MV-4-11 (cell line): ENCODE data around the gene NMNAT3.
A peak's percentile ranks its signal among the peaks of the same experiment; 100 is the strongest.

Experiments
- DNase-seq: peaks from one replicate; lab custom pipeline; 2025; lab: John Stamatoyannopoulos, UW

Gene NMNAT3

DNA sequence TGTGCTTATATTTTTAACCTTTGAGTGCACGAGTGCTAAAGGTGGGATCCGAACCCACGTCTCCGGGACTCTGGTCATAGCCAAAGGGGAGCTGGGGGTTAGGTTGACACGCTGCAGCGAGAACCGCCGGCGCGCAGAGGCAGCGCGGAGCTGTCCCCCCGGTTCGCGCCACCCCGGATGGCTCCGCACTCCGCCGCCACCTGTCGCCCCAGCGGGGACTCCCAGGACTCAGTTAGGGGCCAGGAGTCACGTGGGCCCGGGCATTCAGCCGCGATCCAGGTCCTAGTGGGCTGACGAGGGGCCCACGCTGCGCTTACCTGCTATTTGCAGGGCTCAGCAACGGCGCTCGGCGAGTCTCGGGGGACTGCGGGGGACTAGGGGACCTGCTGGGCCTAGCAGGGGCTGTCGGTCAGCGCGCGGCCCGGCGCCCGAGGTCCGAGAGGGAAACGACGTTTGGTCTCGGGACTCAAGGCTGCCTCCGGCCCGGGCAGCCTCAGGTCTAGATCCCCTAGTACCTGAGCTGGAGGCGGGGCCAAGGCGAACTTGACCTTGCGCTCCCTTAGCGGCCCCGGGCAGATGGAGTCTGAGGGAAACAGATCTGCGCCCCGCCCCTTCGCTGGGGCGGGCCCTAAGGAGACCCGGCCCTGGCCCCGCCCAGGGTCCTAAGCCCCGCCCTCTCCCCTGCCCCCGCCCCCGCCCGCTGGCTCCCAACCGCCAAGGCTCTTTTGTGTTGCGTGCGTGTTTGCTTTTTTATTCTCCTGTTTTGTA lies at the start of gene NMNAT3:
TSS of gene NMNAT3 (minus strand) at position 585 of the 768 bp plus-strand sequence. CDS start 50,248 bp downstream, outside the sequence.
- DNase-seq: peak; percentile 77

DNA sequence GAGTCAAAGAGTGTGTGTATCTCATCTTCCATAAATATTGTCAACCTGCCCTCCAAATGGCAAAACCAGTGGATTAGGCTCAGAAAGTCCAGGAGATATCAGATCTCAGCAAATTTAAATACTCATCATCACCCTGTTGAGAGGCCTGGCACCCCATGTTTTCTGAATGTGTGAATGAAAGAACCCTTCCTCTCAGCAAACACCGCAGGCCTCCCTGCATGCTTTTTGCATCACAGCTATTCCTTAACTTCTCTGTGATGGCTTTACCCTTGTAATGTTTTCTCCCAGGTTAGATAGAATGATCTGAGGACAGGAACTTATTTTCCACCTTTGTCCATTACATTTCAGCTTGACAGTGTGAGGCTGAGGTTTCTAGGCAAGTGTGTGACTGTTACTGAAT lies 43.6 kb upstream of the NMNAT3 start:
- DNase-seq: no peak

- no peak for DNase-seq
Measured at GRCh38 chr3:139718415-139718814, 40.6 kb upstream of the NMNAT3 start.

DNA sequence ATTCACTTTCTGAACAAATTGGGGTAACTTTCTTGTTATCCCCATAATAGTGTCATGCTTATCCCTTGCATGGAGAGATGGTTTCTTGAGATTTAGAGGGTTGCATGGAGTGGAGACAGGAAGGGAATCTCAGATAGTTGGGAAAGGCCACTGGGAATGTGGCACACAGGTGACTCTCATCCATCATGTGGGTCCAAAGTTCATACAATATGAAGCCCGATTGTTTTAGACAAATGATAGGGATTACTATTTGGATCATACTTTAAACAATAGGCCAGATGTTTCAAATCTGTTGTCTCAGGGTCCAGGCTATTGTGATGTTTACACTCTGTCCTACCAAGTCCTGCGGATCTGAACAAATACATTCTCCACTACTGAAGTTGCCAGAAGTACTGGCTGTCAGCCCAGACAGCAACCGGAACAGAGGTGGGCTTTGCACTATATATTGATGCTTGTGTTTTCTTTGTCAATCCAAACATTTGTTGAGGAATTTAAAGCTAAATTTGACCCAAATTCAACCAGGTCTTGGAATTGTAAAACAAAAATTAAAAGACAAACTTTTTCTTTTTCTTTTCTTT lies 39.2 kb upstream of the NMNAT3 start:
- DNase-seq: no peak

- DNase-seq: peak; percentile 75
Measured at GRCh38 chr3:139715743-139716360, 38.1 kb upstream of the NMNAT3 start.

- DNase-seq: peak; percentile 85
Measured at GRCh38 chr3:139715166-139715565, 37.4 kb upstream of the NMNAT3 start.

- no peak for DNase-seq
Measured at GRCh38 chr3:139710212-139710611, 32.4 kb upstream of the NMNAT3 start.

GRCh38 chr3:139705631-139706030 lies 27.9 kb upstream of the NMNAT3 start:
- peak; percentile 38 for DNase-seq

DNA sequence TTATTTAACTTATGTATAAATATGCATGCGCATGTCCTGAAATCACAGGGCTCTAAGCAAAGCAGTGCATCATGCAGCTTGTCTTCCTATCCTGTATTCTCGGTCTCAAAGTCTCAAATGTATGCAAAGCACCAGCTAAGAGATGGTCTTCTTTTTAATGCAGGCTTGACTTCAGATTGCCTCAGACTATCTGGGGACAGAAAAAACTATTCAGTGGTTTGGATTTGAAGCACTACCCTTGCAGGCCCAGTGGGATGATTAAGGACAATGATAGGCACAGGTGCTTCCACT lies 18.5 kb upstream of the NMNAT3 start:
- DNase-seq: no peak

DNA sequence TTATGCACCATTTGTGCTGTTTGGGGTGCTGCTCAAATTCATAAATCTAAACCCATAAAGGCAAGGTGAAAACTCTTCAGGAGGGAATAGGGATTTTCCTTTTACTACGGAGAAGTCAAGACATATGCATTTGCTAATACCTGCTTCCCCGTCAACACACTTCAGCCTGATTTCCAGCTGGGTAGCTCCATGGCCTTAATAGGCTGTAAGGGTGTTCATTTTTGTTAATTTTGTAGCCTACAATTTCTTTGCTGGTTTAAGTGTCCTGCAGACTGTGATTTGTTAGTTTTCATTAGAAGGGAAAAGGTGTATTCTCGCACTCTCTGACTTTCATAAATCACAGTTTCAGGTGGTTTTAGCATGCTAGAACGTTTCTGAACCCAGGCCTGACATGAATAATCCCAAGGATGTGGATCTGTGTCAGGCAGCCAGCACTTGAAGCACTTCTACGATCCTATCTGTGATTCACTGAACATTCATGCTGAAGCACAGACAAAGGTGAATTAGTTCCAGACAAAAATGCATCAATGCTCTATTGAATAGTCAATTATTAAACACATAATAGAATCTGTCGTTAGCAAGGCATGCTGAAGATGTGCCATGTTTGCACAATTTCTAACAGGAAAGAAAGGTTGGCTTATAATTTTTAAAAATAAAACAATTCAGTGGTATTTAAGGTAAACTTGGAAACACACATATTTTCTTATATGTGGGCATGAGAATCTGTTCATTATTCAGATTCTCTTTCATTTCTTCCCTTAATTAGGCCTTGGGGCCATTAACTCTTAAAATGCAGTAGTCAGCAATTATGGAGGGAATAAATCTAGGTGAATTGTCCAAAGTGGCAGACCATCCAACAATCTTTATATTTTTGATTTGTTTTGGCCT lies 17.9 kb upstream of the NMNAT3 start:
- DNase-seq: no peak

DNA sequence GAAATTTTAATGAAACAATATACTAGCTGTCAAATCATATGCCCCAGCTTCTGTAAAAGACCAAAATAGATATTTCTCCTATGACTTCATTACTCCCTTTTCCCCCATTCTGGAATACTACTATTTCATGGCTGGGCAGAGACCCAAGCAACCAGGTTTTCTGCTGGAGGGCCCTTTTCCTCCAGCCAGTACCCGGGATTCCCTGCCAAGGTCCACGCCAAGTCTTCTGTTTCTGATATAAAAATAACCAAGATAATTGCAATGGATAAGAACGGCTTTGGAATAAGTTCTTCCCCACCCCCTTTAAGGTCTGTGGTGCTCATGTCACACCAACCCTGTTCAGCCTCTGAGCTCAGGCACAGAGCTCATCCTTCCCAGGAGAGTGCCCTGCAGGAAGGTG lies 17.2 kb upstream of the NMNAT3 start:
- DNase-seq: no peak

DNA sequence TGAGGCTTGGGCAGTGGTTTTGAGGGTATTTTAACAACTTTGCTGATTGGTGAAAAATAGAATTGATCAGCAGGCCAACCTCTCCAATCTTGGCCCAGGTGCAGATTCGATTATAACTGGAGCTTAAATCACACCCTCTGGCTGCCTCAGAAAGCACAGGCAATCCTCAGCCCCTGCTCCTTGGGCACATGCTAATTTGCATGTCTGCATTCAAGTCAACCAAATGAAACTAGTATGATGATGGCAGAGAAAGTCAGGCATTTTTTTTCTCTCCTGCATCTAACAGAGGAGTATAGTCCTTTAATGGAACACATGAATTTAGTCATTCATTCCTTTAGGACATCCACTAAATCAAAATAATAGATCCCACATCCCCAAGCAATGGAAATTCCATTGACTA lies 16.8 kb upstream of the NMNAT3 start:
- no peak for DNase-seq

DNA sequence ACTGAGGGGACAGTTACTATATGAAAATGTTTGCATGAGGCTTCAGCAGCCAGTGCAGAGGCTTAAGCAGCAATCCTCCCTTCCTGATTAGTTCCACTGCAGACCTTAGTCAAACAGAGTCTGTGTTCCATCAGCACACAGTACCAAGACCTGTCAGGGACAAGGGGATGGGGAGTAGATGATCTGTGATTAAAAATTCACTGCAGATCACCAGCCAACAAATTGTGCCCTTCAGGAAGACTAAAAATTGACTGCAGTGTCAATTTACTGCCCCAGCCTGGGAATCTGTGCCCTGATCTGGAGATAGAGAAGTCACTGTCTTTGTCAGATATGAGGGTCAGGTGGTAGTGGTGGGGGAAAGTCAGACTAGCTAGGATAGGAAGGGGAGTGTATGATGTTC lies 13.8 kb upstream of the NMNAT3 start:
- DNase-seq: no peak

DNA sequence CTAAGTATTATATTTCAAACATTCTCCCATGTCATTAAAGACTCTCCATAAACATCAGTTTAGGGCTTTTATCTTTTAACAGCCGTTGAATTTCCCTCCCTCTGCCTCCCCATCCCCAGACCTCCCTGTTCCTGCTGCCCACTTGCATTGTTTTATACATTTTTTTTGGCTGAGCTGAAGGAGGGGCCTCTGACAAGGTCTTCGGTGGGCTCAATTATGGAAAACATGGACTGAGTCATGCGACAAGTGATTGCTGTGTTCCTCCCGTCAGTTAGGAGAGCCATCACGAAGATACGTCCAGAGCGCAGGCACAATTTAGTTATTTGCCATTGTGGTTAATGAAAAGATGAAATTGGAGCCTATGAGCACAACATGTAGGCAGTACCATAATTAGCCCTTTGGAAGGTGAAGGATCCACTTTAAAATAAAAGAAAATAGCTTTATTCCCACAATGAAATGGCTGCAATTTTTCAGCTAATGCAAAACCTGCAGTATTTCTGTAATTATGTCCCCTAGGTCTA lies 12.0 kb upstream of the NMNAT3 start:
- no peak for DNase-seq

GRCh38 chr3:139689122-139689521 lies 11.3 kb upstream of the NMNAT3 start:
- no peak for DNase-seq

DNA sequence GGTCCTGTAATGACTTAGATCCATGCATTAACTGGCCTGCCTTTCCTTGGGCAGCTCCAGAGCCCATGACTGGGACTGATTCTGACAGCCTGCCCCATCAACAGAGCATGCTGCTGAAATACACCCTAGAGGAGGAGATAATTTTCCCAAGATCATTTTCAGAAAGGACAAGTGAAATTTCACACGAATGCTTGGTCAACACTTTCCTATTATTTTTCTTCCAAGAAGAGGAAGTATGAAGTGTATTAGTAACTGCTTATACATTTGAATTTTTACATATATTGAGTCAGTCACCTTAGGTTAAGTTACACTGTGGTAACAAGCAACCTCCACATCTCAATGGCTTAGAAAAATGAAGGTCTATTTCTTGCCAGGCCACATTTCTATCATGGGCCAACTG lies 9.7 kb upstream of the NMNAT3 start:
- DNase-seq: peak; percentile 44

- no peak for DNase-seq
Measured at GRCh38 chr3:139686624-139687023, 8.9 kb upstream of the NMNAT3 start.

DNA sequence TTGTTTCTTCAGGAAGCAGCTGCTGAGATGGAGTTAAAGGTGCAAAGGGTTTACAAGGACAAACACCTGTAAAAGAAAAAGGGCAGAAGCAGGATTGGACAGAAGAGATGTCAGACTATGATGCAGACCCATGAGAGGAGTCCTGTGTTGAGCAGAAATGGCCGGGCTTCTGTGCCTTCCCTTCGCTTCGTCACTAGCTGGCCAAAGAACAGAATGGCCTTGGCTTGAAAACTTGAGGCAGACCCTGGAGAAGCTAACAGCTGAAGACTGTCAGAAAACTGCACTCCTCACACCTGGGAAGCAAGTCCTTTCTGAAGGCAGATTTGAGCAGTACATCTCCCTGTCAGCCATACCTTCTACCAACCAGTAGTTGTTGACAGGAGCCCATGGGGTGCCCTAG lies 8.4 kb upstream of the NMNAT3 start:
- DNase-seq: no peak

DNA sequence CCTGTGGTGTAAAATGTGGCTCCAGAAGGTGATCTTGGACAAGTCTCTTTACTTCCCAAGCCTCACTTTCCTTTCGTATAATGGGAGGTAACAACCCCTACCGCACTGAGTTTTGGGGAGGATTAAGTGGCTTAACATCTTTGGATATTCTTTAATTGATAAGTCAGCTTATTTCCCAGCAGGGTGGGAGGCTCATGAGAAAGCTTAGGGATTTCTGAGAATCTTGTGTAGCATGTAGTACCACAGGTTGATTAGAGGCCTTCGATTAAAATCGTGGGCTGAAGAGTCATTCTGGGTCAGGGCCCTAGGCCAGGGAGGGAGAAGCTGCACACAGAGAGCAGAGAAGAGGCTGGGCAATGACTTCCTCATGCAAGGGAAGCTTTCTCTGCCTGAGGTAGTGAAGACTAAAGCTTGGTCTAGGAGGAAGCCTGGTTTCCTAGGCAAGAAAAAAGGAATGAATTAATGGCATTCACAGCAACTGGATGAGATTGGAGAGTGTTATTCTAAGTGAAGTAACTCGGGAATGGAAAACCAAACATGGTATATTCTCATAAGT lies 1.5 kb upstream of the NMNAT3 start:
- DNase-seq: peak; percentile 33

DNA sequence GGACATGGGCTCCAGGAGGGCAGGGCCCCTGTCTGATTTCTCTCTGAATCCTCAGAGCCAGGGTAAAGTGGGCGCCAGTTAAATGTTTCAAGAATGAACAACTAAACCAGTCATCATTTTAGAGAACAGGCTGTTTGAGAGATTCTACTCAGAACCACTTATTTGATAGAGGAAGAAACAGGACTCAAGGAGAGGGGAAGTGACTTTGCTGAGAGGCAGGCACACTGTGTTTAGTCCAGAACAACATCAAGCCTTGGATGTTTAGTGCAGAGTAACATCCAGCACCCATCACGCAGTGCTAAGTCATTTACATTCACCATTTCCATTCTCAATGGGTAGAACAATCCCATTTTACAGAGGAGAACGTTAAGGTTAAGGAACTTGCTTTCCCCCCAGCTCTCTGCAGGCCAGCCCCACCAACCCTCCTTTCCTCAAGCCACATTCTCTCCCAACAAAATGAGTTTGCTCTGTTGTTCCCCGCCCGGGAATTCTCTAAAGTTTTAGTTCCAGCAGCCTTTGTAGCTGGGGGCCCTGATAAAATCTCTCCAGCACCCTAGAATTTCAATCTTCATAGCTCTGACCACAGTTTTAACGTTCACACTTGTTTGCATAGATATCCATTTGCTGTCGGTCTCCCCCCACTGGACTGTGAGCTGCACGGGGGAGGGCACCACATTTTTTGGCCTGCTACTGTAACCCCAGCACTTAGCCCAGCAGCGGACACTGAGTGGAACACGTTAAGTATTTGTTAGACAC lies 962 bp downstream of the NMNAT3 start:
- peak; percentile 46 for DNase-seq

DNA sequence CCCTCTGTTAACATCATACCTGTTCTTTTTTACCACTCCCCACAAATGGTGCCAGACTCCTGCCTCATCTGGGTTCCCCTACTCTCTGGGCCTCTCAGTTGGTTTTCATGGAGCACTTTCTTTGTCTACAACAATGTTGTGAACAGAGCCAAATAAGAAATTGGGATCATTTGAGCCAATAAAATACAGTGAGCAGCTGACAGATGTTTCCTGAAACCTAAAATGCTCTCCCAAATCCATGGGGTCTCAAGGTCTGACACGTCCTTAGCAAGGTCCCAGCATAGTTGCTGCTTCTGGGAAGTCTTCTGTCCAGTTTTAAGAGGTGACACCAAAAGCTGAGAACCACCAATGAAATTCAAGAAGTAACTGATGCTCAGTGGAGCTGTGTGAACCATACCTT lies 1.7 kb downstream of the NMNAT3 start:
- no peak for DNase-seq
